ENCODE data around the gene ROBO2.

The ROBO2 gene

DNA sequence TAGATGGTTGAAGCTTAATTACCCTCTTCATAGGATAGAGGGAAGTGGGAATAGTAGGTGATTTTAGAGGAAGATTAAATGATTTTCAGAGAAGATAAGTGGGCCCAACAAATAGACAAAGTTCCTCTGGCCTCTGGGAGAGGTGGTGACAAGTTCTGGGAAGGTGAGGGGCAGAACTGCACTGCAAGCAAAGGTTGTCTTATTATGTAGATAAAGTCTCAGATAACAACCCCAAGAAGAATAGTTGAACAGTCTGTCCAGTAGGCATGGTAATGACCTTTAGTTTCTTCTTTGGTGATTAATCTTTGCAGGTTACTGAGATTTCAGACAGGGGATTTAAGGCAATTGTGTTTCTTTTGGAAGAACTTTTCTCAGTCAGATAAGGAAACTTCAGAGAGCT is 439.1 kb downstream of the ROBO2 start:
- DNase-seq (ENCODE audit: low read depth, low spot score), result no peak

DNA sequence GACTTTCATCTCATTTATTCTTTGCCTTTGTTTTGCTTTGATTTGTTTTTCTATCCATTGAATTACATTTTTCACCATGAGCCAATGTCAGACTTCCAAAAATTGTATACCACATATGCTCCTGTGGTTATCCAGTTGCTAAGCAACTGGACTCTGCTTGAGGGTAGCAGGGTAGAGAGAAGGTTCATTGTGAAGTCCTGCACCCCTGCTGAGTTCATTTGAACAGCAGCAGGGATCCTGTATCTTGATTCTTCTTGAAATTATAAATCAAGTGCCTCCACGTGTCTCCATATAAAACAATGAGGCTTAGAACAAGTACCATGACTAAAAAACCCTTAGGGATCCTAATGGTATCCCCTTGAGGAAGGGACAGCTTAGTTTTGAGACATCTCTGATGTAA is 449.3 kb downstream of the ROBO2 start:
- no peak for DNase-seq (ENCODE audit: low read depth, low spot score)

GRCh38 chr3:77491961-77492360 is 452.1 kb downstream of the ROBO2 start:
- no peak for DNase-seq (ENCODE audit: low read depth, low spot score)

DNA sequence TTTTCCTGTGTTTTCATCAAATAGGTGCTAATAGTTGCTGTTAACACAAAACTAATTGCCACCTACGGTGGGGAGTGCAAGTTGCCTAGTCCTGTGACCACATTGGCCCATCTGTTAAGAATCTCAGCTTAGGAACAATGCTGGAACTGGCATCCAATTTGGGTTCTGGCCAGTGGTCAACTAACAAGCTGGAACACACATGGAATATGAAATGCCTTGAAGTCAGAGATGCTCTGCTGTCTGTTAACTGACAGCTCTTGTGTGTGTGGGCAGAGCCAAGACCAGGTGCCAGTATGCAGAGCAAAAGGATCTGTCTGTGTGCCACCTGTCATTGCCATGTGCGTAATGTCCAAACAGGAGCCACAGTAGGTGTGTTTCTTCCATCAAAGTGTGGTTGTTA is 460.8 kb downstream of the ROBO2 start:
- no peak for DNase-seq (ENCODE audit: low read depth, low spot score)

DNA sequence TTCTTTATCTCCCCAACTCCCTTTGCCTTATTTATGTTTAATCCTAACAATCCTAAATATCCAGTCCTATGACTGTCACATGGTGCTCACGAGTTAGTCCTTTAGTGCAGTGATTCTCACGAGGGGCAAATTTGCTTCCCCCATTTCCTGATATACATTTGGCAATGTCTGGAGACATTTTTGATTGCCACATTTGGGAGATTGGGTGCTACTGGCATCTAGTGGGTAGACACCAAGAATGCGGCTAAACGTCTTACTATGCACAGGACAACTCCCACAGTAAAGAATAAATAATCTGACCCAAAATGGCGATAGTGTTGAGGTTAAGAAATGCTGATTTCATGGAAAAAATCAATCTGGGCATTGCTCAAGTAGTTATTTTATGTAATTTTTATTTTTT is 466.5 kb downstream of the ROBO2 start:
- DNase-seq (ENCODE audit: low read depth, low spot score), result no peak

- DNase-seq (ENCODE audit: low read depth, low spot score), result peak; percentile 14
These were observed 473.6 kb downstream of the ROBO2 start for GRCh38 chr3:77513542-77513941.

GRCh38 chr3:77514766-77515165 is 474.9 kb downstream of the ROBO2 start:
- DNase-seq (ENCODE audit: low read depth, low spot score), result no peak

DNA sequence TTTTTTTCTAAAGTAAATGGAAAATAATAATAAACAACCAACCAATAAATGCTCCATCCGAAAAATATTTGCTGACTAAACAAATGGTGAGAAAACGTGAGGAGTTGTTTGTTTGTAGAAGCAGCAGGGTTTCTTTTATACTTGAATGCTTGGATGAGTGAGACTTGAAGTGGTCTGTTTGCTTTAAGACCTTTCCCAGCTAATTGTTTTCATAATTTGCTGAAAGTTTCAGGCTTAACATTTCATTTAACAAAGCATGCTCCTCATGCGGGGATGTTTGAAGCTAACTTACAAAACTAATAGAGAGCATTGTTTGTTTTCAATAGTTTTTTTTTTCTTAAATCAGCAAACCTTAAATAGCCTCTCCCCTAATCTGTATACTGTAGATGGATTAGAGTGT is 484.6 kb downstream of the ROBO2 start:
- DNase-seq (ENCODE audit: low read depth, low spot score), result no peak

GRCh38 chr3:77524946-77525682 is 485.2 kb downstream of the ROBO2 start:
- no peak for DNase-seq (ENCODE audit: low read depth, low spot score)

DNA sequence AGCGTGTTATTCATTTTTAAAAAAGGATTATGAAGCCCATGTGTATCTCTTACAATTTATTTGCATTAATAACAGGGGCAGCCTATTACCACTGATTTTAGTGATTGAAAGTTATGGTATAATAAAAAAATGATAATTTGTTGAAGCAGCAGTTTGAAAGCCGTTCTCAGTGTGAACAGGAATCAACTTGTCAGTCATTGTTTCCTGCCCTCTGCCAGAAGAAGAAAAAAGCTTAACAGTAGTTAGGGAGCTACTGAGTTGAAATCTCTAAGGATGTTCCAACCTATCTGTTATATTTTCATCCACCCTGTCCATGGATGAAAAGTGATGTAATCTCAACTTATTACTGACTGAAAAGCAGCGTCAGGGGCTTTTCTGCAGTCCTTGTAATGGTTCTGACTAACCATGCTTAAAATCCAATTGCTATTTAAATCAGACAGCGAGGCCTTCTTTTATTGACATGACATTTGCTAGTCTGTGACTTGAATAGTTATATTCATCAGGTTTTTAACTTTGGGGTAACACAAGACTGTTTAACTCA is 486.7 kb downstream of the ROBO2 start:
- DNase-seq (ENCODE audit: low read depth, low spot score), result no peak

DNA sequence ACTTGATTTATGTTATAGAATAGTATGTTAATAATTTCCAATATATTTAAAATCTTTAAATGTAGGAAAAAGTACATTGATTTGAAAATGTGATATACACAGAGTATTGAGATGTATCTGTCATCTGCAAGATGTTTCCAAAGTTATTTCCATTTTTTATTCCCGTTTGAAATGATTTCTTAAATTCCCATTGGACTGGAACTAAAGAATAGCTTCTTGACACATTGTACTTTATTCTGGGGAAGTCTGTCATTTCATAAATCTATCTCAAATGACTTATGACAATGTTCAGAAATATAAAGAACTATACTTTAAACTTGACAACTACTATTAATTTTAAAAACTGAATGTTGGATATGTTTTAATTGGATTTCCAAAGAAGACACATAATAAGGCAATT is 489.6 kb downstream of the ROBO2 start:
- no peak for DNase-seq (ENCODE audit: low read depth, low spot score)

- DNase-seq (ENCODE audit: low read depth, low spot score), result no peak
These were observed 491.0 kb downstream of the ROBO2 start for GRCh38 chr3:77530870-77531269.

- DNase-seq (ENCODE audit: low read depth, low spot score), result no peak
These were observed 495.2 kb downstream of the ROBO2 start for GRCh38 chr3:77535116-77535515.

DNA sequence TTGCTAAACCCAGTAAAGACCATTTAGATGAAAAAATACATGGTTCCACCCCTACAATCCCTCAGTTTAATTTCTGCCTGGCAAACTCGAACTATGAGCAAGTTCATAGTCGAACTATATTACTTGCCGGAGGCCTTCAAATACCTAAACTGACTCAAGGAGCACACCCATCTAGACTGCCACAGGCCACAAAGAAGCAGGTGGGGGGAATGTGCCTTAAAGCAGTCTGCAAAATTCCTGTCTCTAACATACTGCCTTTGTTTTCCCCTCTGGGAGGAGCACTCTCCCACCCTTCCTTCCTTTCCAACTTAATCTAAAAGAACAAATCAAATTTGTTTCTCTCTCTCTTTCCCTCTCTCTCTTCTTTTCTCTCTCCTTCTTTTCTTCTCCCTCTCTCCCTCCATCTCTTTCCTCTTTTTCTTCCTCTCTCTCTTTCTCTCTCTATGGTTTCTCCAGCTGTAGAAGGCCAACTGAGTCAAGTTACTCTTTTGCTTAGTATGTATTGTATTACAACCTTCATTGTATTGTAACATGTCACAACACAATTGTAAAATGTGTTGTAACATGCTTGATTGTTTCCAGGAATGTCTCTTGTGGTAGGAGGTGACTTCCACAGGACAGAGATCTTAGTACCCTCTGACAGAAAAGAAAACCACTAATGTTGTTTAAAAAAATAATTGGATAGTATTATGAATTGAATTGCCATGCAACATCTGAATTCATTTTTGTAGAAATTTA is 496.3 kb downstream of the ROBO2 start:
- no peak for DNase-seq (ENCODE audit: low read depth, low spot score)

DNA sequence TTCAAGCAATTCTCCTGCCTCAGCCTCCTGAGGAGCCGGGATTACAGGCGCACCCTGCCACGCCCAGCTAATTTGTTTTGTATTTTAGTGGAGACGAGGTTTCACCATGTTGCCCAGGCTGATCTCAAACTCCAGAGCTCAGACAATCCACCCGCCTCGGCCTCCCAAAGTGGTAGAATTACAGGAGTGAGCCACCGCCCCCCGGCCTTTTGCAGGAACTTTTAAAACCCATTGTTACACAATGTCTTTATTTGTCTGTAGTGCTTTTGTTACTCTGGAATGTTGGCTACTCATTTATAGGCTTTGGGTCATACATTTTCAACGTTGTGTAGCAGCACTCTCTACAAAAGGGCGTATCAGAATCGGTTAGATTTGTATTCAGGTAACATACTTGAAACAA is 499.1 kb downstream of the ROBO2 start:
- no peak for DNase-seq (ENCODE audit: low read depth, low spot score)

DNA sequence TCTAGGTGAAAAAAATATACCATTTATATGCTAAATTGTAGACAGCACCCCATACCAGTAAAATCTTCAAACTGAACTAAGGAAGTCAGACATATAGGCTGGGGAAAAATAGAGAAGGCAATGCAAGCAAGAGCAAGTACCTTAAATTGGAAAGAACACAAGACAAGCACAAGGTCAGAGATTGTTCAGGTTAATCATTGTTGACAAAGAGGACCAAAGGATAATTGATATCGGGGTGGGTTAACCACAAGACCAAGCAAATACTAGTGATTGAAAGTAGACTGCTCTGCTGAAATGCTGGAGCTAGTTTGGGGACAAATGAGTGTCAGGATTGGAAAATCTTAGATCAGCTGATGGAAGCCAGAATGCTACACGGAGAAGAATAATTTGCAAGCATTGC is 499.8 kb downstream of the ROBO2 start:
- DNase-seq (ENCODE audit: low read depth, low spot score), result no peak

- no peak for DNase-seq (ENCODE audit: low read depth, low spot score)
These were observed 501.5 kb downstream of the ROBO2 start for GRCh38 chr3:77541203-77541922.

DNA sequence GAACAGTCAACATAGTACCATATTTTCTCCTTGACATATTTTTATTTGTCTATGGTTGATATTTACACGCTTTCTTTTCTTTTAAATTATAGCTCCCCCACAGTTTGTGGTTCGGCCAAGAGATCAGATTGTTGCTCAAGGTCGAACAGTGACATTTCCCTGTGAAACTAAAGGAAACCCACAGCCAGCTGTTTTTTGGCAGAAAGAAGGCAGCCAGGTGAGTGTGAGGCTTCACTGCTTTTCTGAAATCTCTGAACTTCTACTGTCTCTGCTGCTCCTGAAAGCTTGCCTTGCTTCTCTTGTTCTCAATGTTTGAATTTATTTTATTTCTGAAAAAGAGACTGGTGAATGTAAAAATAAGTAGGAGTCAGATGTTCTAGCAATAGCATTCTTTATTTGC is 506.3 kb downstream of the ROBO2 start:
- DNase-seq (ENCODE audit: low read depth, low spot score), result no peak

- no peak for DNase-seq (ENCODE audit: low read depth, low spot score)
These were observed 509.1 kb downstream of the ROBO2 start for GRCh38 chr3:77549034-77549433.

- no peak for DNase-seq (ENCODE audit: low read depth, low spot score)
These were observed 513.3 kb downstream of the ROBO2 start for GRCh38 chr3:77553240-77553639.

DNA sequence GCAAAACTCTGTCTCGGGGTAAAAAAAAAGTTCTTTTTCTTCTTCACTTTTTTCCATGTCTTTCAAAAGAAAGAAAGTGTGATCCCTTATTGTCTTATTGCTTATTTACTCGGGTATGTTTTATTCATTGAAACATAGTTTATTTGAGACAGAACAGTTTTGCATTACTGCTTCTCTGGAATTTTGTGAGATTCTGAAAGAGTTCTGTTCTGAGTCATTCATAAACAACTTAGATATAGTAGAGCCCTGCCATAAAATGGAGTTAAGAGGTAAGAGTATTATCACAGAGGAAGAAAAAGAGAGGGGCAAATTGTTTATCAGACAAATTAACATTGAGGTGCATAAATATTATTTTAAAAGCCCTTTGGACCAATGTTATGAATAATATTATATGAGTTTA is 522.2 kb downstream of the ROBO2 start:
- DNase-seq (ENCODE audit: low read depth, low spot score), result no peak

- DNase-seq (ENCODE audit: low read depth, low spot score), result no peak
These were observed 523.1 kb downstream of the ROBO2 start for GRCh38 chr3:77563012-77563411.

Measured in astrocyte of the hippocampus (primary cell).